ENCODE results near the gene EWSR1. TPM values are rescaled to one million over a fixed set of nuclear protein-coding genes. Genes with fewer than 3 reads are reported as not detected.

Gene EWSR1
- total RNA-seq, 1 donor from 2014 or later: 347 TPM

DNA sequence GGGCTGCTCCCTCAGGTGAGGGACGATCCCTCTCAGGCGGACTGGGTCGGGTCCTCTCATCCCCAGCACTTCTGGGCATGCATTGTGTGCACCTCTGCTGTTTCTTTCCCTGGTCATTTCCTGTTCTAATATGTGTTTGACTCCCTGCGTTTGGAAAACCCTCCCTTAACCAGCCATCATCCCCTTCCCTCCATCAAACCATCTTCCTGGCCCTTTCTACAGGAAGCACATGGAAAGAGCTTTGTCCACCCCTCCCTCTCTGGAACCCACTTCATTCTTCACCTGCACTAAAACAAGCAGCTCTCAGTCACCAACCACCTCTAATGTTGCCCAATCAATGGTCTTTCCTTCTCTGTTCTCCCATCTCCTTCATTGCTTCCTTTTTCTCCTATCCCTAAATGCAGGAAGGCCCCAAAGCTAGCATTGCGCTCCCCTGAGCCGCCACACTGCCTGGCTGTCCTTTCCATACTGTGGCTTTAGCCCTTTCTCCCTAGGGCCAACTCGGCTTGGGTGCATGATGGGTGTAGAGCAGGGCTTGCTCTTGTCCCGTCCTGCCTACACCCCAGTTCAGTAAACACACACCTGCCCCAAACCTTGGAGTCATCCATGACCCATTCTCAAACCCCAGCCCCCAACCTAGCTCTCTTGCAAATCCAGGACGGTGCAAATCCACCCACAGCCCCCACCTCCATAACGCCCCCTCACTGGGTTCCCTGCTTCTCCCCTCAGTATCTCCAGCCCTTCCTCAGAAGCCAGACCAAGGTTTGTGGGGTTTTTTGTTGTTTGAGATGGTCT, 32.9 kb downstream of the EWSR1 start:
- peaks cover 32% of the 10 kb centered on the region for H3K36me3 Mint-ChIP-seq
- no peaks in the 10 kb centered on the region for H3K4me1 Mint-ChIP-seq (ENCODE audit: unreplicated experiment)
- H3K4me3 Mint-ChIP-seq: no peak overlapping the region
- H3K9me3 Mint-ChIP-seq: no peaks in the 10 kb centered on the region
- H3K27ac Mint-ChIP-seq: peak overlapping the region; percentile 44
- TF ChIP-seq, protein P1, sequence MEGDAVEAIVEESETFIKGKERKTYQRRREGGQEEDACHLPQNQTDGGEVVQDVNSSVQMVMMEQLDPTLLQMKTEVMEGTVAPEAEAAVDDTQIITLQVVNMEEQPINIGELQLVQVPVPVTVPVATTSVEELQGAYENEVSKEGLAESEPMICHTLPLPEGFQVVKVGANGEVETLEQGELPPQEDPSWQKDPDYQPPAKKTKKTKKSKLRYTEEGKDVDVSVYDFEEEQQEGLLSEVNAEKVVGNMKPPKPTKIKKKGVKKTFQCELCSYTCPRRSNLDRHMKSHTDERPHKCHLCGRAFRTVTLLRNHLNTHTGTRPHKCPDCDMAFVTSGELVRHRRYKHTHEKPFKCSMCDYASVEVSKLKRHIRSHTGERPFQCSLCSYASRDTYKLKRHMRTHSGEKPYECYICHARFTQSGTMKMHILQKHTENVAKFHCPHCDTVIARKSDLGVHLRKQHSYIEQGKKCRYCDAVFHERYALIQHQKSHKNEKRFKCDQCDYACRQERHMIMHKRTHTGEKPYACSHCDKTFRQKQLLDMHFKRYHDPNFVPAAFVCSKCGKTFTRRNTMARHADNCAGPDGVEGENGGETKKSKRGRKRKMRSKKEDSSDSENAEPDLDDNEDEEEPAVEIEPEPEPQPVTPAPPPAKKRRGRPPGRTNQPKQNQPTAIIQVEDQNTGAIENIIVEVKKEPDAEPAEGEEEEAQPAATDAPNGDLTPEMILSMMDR (conservative IDR thresholded peaks at IDR 0.05): no peak
- DNase-seq (ENCODE audit: extremely low spot score, unreplicated experiment): no peak
- H3K27me3 Mint-ChIP-seq: no peaks in the 10 kb centered on the region

DNA sequence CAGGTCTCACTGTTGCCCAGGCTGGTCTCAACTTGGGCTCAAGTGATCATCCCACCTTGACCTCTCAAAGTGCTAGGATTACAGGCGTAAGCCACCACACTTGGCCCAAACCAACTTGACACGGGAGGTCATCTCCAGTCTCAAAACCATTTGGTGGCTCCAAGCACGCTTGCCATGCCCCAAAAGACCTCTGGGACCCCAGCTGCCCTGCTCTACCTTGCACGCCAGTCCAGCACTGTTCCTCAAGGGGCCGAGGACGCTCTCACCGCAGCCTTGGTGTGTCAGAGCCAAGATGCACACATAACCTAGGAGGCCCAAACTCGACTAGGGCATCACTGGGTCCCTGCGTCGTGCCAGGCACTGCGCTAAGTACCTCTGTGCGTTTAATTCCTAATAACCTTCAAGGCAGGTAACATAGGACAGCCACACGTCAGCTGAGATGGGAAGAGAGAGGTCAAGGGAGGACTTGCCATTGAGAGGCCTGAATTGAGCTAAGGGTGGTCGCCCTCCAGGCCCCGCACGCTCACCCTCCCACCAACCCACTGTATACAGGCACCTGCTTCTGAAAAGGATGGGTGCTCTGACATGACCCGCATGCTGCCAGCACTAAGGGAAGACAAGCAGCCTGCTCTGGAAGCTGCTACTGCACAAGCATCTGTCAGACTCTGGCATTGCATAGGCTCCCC, 33.8 kb downstream of the EWSR1 start:
- TF ChIP-seq, protein P1 (conservative IDR thresholded peaks at IDR 0.05): no peak
- Mint-ChIP-seq H3K27ac (no peak overlapping the region), H3K9me3 (no peaks in the 10 kb centered on the region), H3K36me3 (peaks cover 28% of the 10 kb centered on the region), H3K4me3 (no peak overlapping the region), H3K27me3 (no peaks in the 10 kb centered on the region), H3K4me1 (ENCODE audit: unreplicated experiment) (no peaks in the 10 kb centered on the region)
- DNase-seq (ENCODE audit: extremely low spot score, unreplicated experiment): no peak

DNA sequence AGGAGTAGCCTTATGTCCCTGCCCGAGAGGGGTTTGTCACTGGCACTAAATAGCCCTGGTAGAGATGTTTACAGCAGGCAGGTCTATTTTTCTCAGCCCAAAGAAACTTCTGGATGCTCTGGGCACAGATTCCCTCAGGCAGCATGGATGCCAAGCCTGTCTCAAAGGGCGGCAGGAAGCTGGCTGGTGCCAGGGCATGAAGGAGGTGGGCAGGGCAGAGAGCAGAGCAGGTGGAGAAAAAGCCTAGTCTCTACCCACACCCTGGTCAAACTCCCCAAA, 34.3 kb downstream of the EWSR1 start:
- Mint-ChIP-seq H3K4me1 (ENCODE audit: unreplicated experiment) (no peaks in the 10 kb centered on the region), H3K4me3 (no peak overlapping the region), H3K27ac (no peak overlapping the region), H3K27me3 (no peaks in the 10 kb centered on the region), H3K9me3 (no peaks in the 10 kb centered on the region), H3K36me3 (peaks cover 25% of the 10 kb centered on the region)
- TF ChIP-seq, protein P1 (conservative IDR thresholded peaks at IDR 0.05): no peak
- no peak for DNase-seq (ENCODE audit: extremely low spot score, unreplicated experiment)

DNA sequence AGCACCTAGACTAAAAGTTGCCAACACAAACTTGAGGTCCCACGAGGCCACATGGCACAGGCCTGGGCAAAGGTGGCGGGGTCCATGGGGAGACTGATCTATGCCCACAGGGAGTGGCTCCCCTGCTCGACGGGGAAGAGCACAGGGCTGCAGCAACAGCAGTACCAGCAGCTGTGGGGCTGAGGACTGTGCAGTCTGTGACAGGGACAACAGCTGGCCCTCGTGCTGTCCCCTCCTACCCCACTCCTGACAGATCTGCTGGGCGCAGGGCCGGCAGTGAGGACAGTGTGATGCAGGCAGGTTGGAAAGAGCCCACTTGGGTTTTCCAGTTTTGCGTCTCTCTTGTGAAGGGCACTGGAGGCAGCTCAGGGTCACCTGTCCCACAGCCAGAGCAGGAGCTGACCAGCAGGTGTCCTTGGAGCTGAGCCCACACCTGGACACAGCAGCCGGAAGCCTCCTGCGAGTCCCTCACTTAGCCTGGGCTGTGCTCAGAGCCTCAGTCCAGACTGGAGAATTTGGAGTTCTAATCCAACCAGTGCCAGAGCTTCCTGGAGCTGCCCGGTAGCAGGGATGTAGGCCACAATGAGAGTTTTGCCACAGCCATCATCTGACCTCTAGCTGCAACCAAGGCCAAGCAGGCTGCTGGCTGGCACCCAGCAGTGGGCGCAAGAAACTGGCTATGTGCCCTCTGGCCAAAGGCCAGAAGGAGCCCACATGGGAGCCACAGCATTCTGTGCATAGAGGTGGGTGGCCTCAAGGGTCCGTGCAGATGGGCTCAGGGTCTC, 34.8 kb downstream of the EWSR1 start:
- H3K9me3 Mint-ChIP-seq: no peaks in the 10 kb centered on the region
- TF ChIP-seq, protein P1 (conservative IDR thresholded peaks at IDR 0.05): no peak
- no peak for DNase-seq (ENCODE audit: extremely low spot score, unreplicated experiment)
- H3K4me3 Mint-ChIP-seq: no peak overlapping the region
- H3K36me3 Mint-ChIP-seq: peaks cover 19% of the 10 kb centered on the region
- H3K4me1 Mint-ChIP-seq (ENCODE audit: unreplicated experiment): no peaks in the 10 kb centered on the region
- no peaks in the 10 kb centered on the region for H3K27me3 Mint-ChIP-seq
- H3K27ac Mint-ChIP-seq: no peak overlapping the region

DNA sequence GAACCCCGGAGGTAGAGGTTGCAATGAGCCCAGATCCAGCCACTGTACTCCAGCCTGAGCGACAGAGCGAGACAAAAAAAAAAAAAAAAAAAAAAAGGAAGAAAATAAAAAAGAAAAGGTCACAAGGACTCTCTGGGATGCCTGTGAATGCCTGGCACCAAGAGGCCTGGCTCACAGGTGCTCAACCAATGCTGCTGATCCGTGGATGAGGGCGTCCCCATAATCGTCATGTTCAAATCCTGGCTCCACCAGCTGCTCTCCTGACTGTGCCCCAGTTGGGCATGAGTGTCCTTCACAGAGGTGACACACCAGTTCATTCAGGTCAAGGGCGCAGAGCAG, 37.7 kb downstream of the EWSR1 start:
- Mint-ChIP-seq H3K36me3 (peaks cover 4% of the 10 kb centered on the region), H3K27me3 (no peaks in the 10 kb centered on the region), H3K4me1 (ENCODE audit: unreplicated experiment) (no peaks in the 10 kb centered on the region), H3K27ac (peak overlapping the region; percentile 81), H3K4me3 (peak overlapping the region; percentile 85), H3K9me3 (no peaks in the 10 kb centered on the region)
- TF ChIP-seq, protein P1 (conservative IDR thresholded peaks at IDR 0.05): no peak
- no peak for DNase-seq (ENCODE audit: extremely low spot score, unreplicated experiment)

All from type B pancreatic cell (in vitro differentiated cells).